GM12878 (cell line): Measurements from ENCODE around the gene RNF167. TPM values are rescaled to one million over a fixed set of nuclear protein-coding genes. Genes with fewer than 3 reads are reported as not detected.
A peak's percentile ranks its signal among the peaks of the same experiment; 100 is the strongest.

Source experiments
- CBX3 ChIP-seq: fragments of 200-600 bp; sonication (generic); IDR thresholded peaks from 2 replicates; pipeline ENCODE4 v1.6.1; 2016; ENCODE audit warnings: low read depth, borderline replicate concordance
- CREM ChIP-seq: IDR thresholded peaks from 2 replicates; pipeline ENCODE4 v1.6.1; 2014; ENCODE audit warnings: antibody characterized with exemption, low read depth
- EP300 ChIP-seq, 2 experiments: fragments of 150-350 bp in 1 of 2; IDR thresholded peaks; 2 replicates each; pipeline ENCODE4 v1.6.1; 2011 to 2012; ENCODE audit warnings: low read depth in 2 of 2, low read length in 2 of 2, borderline replicate concordance in 1 of 2, improper control_type of control experiment in 1 of 2, inconsistent platforms in 1 of 2; ENCODE audit not compliant: control insufficient read depth in 1 of 2
- ESRRA ChIP-seq: IDR thresholded peaks from 2 replicates; pipeline ENCODE4 v1.6.1; 2012; ENCODE audit warnings: mild to moderate bottlenecking, low read length, improper control_type of control experiment
- FOXM1 ChIP-seq: IDR thresholded peaks from 2 replicates; pipeline ENCODE4 v1.6.1; 2012; ENCODE audit warnings: low read depth, mild to moderate bottlenecking, inconsistent platforms, low read length, moderate library complexity
- HDGF ChIP-seq: fragments of 450-650 bp; IDR thresholded peaks from 2 replicates; pipeline ENCODE4 v1.6.1; 2016; ENCODE audit warnings: antibody characterized with exemption
- KAT2A ChIP-seq: conservative IDR thresholded peaks from 2 replicates; pipeline ENCODE4 v1.6.1; 2011; ENCODE audit warnings: low read depth, low read length; ENCODE audit not compliant: control insufficient read depth
- NFIC ChIP-seq: IDR thresholded peaks from 2 replicates; pipeline ENCODE4 v1.6.1; 2012; ENCODE audit warnings: low read depth, mild to moderate bottlenecking, inconsistent platforms, low read length, moderate library complexity
- PAX8 ChIP-seq: fragments of 450-650 bp; IDR thresholded peaks from 2 replicates; pipeline ENCODE4 v1.6.1; 2017; ENCODE audit warnings: mild to moderate bottlenecking, moderate library complexity
- POLR2A ChIP-seq: IDR thresholded peaks from 2 replicates; pipeline ENCODE4 v1.6.1; 2011; ENCODE audit warnings: low read depth, mild to moderate bottlenecking, low read length
- RAD21 ChIP-seq: IDR thresholded peaks from 2 replicates; pipeline ENCODE4 v1.6.1; 2011; ENCODE audit warnings: mild to moderate bottlenecking, low read depth, low read length, moderate library complexity; ENCODE audit not compliant: insufficient read depth
- RFX5 ChIP-seq: IDR thresholded peaks from 2 replicates; pipeline ENCODE4 v1.6.1; 2011; ENCODE audit warnings: low read depth, low read length, improper control_type of control experiment
- SPI1 ChIP-seq: IDR thresholded peaks from 2 replicates; pipeline ENCODE4 v1.6.1; 2011; ENCODE audit warnings: low read depth, mild to moderate bottlenecking, low read length, moderate library complexity, borderline replicate concordance; ENCODE audit not compliant: insufficient read depth
- SUPT20H ChIP-seq: IDR thresholded peaks from 2 replicates; pipeline ENCODE4 v1.6.1; 2011; ENCODE audit warnings: low read depth, mild to moderate bottlenecking, low read length, moderate library complexity, borderline replicate concordance; ENCODE audit not compliant: control insufficient read depth
- TAF1 ChIP-seq: IDR thresholded peaks from 2 replicates; pipeline ENCODE4 v1.6.1; 2011; ENCODE audit warnings: mild to moderate bottlenecking, low read depth, low read length, borderline replicate concordance
- TARDBP ChIP-seq: IDR thresholded peaks from 2 replicates; pipeline ENCODE4 v1.6.1; 2016; ENCODE audit warnings: borderline replicate concordance
- TCF7 ChIP-seq: IDR thresholded peaks from 2 replicates; pipeline ENCODE4 v1.6.1; 2014; ENCODE audit warnings: antibody characterized with exemption, borderline replicate concordance
- polyA plus RNA-seq, 11 experiments: library from polyadenylated mRNA; depleted of rRNA in 4 of 11; unstranded in 6 of 11; stranded (reverse) in 5 of 11; fragments of >200 nt; fragmentation: Nextera tagmentation in 4 of 11; fragmentation: Illumina TruSeq in 1 of 11; extraction: Ambion mirVana in 4 of 11; extraction: Trizol in 1 of 11; gene quantifications; 1 replicate in 1 of 11; 2 replicates in 10 of 11; pipeline versions ENCODE4 v1.2.1 to v1.2.3, GENCODE V29; 2011 to 2016; ENCODE audit warnings: inconsistent platforms in 2 of 11, missing spikeins in 2 of 11, low read depth in 1 of 11
- total RNA-seq, 4 experiments: library from RNA; depleted of rRNA in 3 of 4; stranded (reverse); fragments of >200 nt in 3 of 4; fragmentation: Illumina TruSeq in 1 of 4; extraction: Trizol in 1 of 4; gene quantifications; 2 replicates each; pipeline versions ENCODE4 v1.2.1 to v1.2.3, GENCODE V29; 2013 to 2021
- TF ChIP-seq, protein P1 (sequence below): fragments of 450-650 bp; formaldehyde crosslinking; IDR thresholded peaks from 2 replicates; pipeline ENCODE4 v1.4.0; 2020; ENCODE audit warnings: mild to moderate bottlenecking, moderate library complexity
- TF ChIP-seq, protein P2 (sequence below): IDR thresholded peaks from 2 replicates; pipeline ENCODE4 v1.6.1; 2012; ENCODE audit warnings: improper control_type of control experiment, low read depth, low read length; ENCODE audit not compliant: insufficient replicate concordance
- TF ChIP-seq, protein P3 (sequence below): IDR thresholded peaks from 2 replicates; pipeline ENCODE4 v1.6.1; 2011; ENCODE audit warnings: borderline replicate concordance, low read depth, mild to moderate bottlenecking, moderate library complexity, mixed read lengths, low read length; ENCODE audit not compliant: insufficient read depth; ENCODE audit errors: extremely low read length

RNF167 gene
- total and polyA plus RNA-seq, 10 of the 15 experiments (the other 5 are each of a cell fraction or from before 2014, with no cell fraction given) = 33.6 to 147 (median 57.6) TPM

DNA sequence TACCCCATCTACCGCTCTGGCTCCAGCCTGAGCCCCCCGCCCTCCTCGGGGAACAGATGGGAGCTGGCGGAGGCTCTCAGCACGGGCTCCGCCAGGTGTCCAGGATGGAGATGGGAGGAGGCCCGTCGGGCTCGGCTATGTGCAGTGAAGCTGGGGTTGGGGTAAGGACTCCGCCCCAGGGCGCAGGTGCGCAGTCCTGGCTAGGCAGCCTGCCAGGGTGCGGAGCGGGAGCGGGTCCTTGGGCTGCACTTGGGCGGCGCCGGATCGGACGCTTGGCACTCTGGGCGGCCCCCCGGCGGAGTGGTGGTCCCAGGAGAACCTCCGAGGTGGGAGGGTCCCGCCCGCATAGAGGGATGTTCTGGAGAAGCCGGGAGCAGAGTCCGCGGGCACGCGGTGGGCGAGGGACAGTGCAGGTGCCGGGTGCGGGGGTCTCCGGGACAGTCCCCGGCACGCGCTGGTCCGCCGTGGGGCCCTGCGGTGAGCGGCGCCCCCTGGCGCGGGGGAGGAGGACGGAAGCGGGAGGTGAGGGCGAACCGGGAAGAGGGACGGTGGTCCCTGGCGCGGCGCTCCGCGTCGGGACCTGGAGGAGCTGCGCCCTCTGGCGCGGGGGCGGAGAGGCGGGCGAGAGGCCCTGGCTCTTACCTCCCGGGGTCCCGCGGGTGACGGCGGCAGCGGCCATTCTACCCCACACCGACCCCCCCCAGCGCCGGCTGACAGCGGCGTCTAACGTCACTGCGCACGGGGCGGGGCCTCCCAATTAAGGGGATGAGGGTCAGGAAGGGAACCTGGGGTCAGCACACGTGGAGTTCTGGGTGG, 47.1 kb downstream of the RNF167 start, which contains the start of gene CAMTA2 (continued):
- TF ChIP-seq PAX8 (no peak), HDGF (peak; percentile 67; the same call in 1 of the 2 replicates), POLR2A (peak; percentile 89), ESRRA (0 out of 2 replicates have a peak, but pooled peaks have one; percentile 48), NFIC (no peak), RFX5 (no peak), SUPT20H (no peak), TCF7 (no peak), KAT2A (no peak), TAF1 (peak; percentile 62; the same call in 1 of the 2 replicates), EP300 (IDR thresholded peaks at IDR 0.05; ENCODE audit: borderline replicate concordance in 1 of 2, control insufficient read depth in 1 of 2, low read depth in 2 of 2, low read length in 2 of 2) (no peak), RAD21 (peak; percentile 33), FOXM1 (peak; percentile 65; the same call in 1 of the 2 replicates), SPI1 (0 out of 2 replicates have a peak, but pooled peaks have one; percentile 2), CREM (peak; percentile 89), TARDBP (no peak; the same call in 1 of the 2 replicates), CBX3 (no peak)
- TF ChIP-seq, protein P1, sequence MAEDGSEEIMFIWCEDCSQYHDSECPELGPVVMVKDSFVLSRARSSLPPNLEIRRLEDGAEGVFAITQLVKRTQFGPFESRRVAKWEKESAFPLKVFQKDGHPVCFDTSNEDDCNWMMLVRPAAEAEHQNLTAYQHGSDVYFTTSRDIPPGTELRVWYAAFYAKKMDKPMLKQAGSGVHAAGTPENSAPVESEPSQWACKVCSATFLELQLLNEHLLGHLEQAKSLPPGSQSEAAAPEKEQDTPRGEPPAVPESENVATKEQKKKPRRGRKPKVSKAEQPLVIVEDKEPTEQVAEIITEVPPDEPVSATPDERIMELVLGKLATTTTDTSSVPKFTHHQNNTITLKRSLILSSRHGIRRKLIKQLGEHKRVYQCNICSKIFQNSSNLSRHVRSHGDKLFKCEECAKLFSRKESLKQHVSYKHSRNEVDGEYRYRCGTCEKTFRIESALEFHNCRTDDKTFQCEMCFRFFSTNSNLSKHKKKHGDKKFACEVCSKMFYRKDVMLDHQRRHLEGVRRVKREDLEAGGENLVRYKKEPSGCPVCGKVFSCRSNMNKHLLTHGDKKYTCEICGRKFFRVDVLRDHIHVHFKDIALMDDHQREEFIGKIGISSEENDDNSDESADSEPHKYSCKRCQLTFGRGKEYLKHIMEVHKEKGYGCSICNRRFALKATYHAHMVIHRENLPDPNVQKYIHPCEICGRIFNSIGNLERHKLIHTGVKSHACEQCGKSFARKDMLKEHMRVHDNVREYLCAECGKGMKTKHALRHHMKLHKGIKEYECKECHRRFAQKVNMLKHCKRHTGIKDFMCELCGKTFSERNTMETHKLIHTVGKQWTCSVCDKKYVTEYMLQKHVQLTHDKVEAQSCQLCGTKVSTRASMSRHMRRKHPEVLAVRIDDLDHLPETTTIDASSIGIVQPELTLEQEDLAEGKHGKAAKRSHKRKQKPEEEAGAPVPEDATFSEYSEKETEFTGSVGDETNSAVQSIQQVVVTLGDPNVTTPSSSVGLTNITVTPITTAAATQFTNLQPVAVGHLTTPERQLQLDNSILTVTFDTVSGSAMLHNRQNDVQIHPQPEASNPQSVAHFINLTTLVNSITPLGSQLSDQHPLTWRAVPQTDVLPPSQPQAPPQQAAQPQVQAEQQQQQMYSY (CRISPR knock-in tag) = no peak
- TF ChIP-seq, protein P2, sequence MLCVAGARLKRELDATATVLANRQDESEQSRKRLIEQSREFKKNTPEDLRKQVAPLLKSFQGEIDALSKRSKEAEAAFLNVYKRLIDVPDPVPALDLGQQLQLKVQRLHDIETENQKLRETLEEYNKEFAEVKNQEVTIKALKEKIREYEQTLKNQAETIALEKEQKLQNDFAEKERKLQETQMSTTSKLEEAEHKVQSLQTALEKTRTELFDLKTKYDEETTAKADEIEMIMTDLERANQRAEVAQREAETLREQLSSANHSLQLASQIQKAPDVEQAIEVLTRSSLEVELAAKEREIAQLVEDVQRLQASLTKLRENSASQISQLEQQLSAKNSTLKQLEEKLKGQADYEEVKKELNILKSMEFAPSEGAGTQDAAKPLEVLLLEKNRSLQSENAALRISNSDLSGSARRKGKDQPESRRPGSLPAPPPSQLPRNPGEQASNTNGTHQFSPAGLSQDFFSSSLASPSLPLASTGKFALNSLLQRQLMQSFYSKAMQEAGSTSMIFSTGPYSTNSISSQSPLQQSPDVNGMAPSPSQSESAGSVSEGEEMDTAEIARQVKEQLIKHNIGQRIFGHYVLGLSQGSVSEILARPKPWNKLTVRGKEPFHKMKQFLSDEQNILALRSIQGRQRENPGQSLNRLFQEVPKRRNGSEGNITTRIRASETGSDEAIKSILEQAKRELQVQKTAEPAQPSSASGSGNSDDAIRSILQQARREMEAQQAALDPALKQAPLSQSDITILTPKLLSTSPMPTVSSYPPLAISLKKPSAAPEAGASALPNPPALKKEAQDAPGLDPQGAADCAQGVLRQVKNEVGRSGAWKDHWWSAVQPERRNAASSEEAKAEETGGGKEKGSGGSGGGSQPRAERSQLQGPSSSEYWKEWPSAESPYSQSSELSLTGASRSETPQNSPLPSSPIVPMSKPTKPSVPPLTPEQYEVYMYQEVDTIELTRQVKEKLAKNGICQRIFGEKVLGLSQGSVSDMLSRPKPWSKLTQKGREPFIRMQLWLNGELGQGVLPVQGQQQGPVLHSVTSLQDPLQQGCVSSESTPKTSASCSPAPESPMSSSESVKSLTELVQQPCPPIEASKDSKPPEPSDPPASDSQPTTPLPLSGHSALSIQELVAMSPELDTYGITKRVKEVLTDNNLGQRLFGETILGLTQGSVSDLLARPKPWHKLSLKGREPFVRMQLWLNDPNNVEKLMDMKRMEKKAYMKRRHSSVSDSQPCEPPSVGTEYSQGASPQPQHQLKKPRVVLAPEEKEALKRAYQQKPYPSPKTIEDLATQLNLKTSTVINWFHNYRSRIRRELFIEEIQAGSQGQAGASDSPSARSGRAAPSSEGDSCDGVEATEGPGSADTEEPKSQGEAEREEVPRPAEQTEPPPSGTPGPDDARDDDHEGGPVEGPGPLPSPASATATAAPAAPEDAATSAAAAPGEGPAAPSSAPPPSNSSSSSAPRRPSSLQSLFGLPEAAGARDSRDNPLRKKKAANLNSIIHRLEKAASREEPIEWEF = no peak
- TF ChIP-seq, protein P3, sequence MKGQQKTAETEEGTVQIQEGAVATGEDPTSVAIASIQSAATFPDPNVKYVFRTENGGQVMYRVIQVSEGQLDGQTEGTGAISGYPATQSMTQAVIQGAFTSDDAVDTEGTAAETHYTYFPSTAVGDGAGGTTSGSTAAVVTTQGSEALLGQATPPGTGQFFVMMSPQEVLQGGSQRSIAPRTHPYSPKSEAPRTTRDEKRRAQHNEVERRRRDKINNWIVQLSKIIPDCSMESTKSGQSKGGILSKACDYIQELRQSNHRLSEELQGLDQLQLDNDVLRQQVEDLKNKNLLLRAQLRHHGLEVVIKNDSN = peak; percentile 2
